GM18873 (cell line): ENCODE data around the gene NRP2.

ENCODE experiments used
- ATAC-seq: cut with Tn5 transposase; IDR thresholded peaks from one replicate; pipeline ENCODE4 v1.9.1; 2021; ENCODE audit warnings: mild to moderate bottlenecking, moderate library complexity, moderate number of reproducible peaks; ENCODE audit not compliant: unreplicated experiment, low FRiP score

The NRP2 gene

GRCh38 chr2:205725059-205725458 lies 42.8 kb downstream of the NRP2 start:
- ATAC-seq = no peak

GRCh38 chr2:205726506-205726905 lies 44.2 kb downstream of the NRP2 start:
- ATAC-seq = no peak

- ATAC-seq = no peak
Observed at GRCh38 chr2:205727174-205727573, 44.9 kb downstream of the NRP2 start.

GRCh38 chr2:205728366-205728765 lies 46.1 kb downstream of the NRP2 start:
- ATAC-seq = no peak

GRCh38 chr2:205730191-205730590 lies 47.9 kb downstream of the NRP2 start:
- no peak for ATAC-seq

- no peak for ATAC-seq
Observed at GRCh38 chr2:205730701-205731582, 48.6 kb downstream of the NRP2 start.

- ATAC-seq = peak; percentile 66
Observed at GRCh38 chr2:205731583-205731981, 49.3 kb downstream of the NRP2 start.

- no peak for ATAC-seq
Observed at GRCh38 chr2:205732314-205732713, 50.0 kb downstream of the NRP2 start.

GRCh38 chr2:205733082-205733481 lies 50.8 kb downstream of the NRP2 start:
- no peak for ATAC-seq

GRCh38 chr2:205733648-205734047 lies 51.3 kb downstream of the NRP2 start:
- ATAC-seq = no peak

- ATAC-seq = no peak
Observed at GRCh38 chr2:205734436-205735037, 52.2 kb downstream of the NRP2 start.

- ATAC-seq = no peak
Observed at GRCh38 chr2:205738117-205738968, 56.0 kb downstream of the NRP2 start.

GRCh38 chr2:205739620-205740019 lies 57.3 kb downstream of the NRP2 start:
- ATAC-seq = no peak

GRCh38 chr2:205740381-205740780 lies 58.1 kb downstream of the NRP2 start:
- ATAC-seq = no peak

GRCh38 chr2:205741256-205741978 lies 59.1 kb downstream of the NRP2 start:
- ATAC-seq = no peak

GRCh38 chr2:205743137-205743536 lies 60.8 kb downstream of the NRP2 start:
- ATAC-seq = no peak

- no peak for ATAC-seq
Observed at GRCh38 chr2:205744074-205744591, 61.8 kb downstream of the NRP2 start.

GRCh38 chr2:205745661-205746419 lies 63.5 kb downstream of the NRP2 start:
- no peak for ATAC-seq

- ATAC-seq = no peak
Observed at GRCh38 chr2:205746420-205746785, 64.1 kb downstream of the NRP2 start.
